Epithelial cell of esophagus (primary cell): ENCODE results near the gene LCLAT1.

Experiments used
- DNase-seq: peaks from one replicate; pipeline ENCODE4 v3.0.0; 2010; ENCODE audit warnings: low read depth
- H3K4me3 ChIP-seq: 2 replicates; pipeline ENCODE4 v1.5.1; 2011; ENCODE audit warnings: mild to moderate bottlenecking, low read length, control low read depth
- CTCF ChIP-seq: IDR thresholded peaks from 2 replicates; pipeline ENCODE4 v1.5.1; 2011; ENCODE audit warnings: low read depth, mild to moderate bottlenecking, low read length, control low read depth, inconsistent platforms; ENCODE audit not compliant: insufficient read depth; ENCODE audit errors: missing control alignments

The LCLAT1 gene

GRCh38 chr2:30645081-30645744, 198.2 kb downstream of the LCLAT1 start:
- no peak overlapping the region for H3K4me3 ChIP-seq
- DNase-seq: no peak
- no peak for TF ChIP-seq CTCF

- DNase-seq: no peak
- H3K4me3 ChIP-seq: no peak overlapping the region
- TF ChIP-seq CTCF: no peak
These were observed 198.7 kb downstream of the LCLAT1 start for GRCh38 chr2:30645745-30646119.

- no peak for DNase-seq
- no peak overlapping the region for H3K4me3 ChIP-seq
- no peak for TF ChIP-seq CTCF
These were observed 200.9 kb downstream of the LCLAT1 start for GRCh38 chr2:30647752-30648457.

- DNase-seq: no peak
- H3K4me3 ChIP-seq: no peak overlapping the region
- no peak for TF ChIP-seq CTCF
These were observed 202.2 kb downstream of the LCLAT1 start for GRCh38 chr2:30649278-30649677.

- no peak for TF ChIP-seq CTCF
- no peak overlapping the region for H3K4me3 ChIP-seq
- no peak for DNase-seq
These were observed 202.8 kb downstream of the LCLAT1 start for GRCh38 chr2:30649828-30650227.

- no peak for TF ChIP-seq CTCF
- no peak for DNase-seq
- no peak overlapping the region for H3K4me3 ChIP-seq
These were observed 205.3 kb downstream of the LCLAT1 start for GRCh38 chr2:30652271-30652915.

- no peak overlapping the region for H3K4me3 ChIP-seq
- no peak for TF ChIP-seq CTCF
- no peak for DNase-seq
These were observed 206.8 kb downstream of the LCLAT1 start for GRCh38 chr2:30653847-30654246.
